ENCODE results near the gene ADAMTS10.

DNA sequence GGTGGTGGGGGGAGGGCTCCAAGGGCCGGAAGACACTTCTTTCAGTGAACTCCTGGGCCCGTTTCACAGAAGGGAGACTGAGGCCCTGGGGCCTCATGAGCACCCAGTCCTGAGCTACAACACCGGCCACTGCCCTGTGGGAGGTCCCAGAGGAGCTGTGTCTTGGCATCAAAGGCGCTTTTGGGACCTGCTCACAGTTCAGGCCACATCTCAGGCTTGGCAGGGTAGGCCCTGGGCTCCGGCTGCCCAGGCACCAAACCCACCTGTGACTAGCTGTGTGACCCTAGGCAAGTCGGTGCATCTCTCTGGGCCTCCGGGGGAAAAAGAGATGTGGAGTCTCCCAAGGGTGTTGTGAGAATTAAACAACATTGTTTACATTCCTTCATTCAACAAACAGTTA lies 49.4 kb upstream of the ADAMTS10 start:
- TF ChIP-seq, protein P1, sequence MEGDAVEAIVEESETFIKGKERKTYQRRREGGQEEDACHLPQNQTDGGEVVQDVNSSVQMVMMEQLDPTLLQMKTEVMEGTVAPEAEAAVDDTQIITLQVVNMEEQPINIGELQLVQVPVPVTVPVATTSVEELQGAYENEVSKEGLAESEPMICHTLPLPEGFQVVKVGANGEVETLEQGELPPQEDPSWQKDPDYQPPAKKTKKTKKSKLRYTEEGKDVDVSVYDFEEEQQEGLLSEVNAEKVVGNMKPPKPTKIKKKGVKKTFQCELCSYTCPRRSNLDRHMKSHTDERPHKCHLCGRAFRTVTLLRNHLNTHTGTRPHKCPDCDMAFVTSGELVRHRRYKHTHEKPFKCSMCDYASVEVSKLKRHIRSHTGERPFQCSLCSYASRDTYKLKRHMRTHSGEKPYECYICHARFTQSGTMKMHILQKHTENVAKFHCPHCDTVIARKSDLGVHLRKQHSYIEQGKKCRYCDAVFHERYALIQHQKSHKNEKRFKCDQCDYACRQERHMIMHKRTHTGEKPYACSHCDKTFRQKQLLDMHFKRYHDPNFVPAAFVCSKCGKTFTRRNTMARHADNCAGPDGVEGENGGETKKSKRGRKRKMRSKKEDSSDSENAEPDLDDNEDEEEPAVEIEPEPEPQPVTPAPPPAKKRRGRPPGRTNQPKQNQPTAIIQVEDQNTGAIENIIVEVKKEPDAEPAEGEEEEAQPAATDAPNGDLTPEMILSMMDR (conservative IDR thresholded peaks at IDR 0.05; ENCODE audit: low read length) = no peak
- no peak for TF ChIP-seq EZH2phosphoT487 (IDR thresholded peaks at IDR 0.05; ENCODE audit: borderline replicate concordance, low read depth, low read length)

Data from OCI-LY7 (cell line).